GM23248 (cell line): ENCODE measurements around the gene DCLRE1B. TPM values are rescaled to one million over a fixed set of nuclear protein-coding genes. Genes with fewer than 3 reads are reported as not detected.
A peak's percentile ranks its signal among the peaks of the same experiment; 100 is the strongest.

Source experiments
- DNase-seq: peaks from one replicate; pipeline ENCODE4 v3.0.0-alpha.2; 2015
- H2AFZ ChIP-seq: fragments of 200-600 bp; sonication (generic); 2 replicates; pipeline ENCODE4 v1.6.1; 2016; ENCODE audit warnings: antibody characterized with exemption
- H3F3A ChIP-seq: fragments of 200-600 bp; sonication (generic); 2 replicates; pipeline ENCODE4 v1.6.1; 2016; ENCODE audit warnings: mild to moderate bottlenecking, antibody characterized with exemption, mixed run types; ENCODE audit not compliant: insufficient read depth
- H3K27ac ChIP-seq: fragments of 200-600 bp; sonication (generic); 2 replicates; pipeline ENCODE4 v1.5.1; 2016; ENCODE audit warnings: mild to moderate bottlenecking
- H3K27me3 ChIP-seq: fragments of 200-600 bp; sonication (generic); replicated peaks from 2 replicates; pipeline ENCODE4 v1.6.1; 2016; ENCODE audit warnings: mild to moderate bottlenecking; ENCODE audit not compliant: insufficient read depth
- H3K36me3 ChIP-seq: fragments of 200-600 bp; sonication (generic); 2 replicates; pipeline ENCODE4 v1.6.1; 2016; ENCODE audit warnings: low read depth, mild to moderate bottlenecking
- H3K4me1 ChIP-seq: fragments of 200-600 bp; sonication (generic); 2 replicates; pipeline ENCODE4 v1.6.1; 2016; ENCODE audit warnings: mild to moderate bottlenecking; ENCODE audit not compliant: insufficient read depth
- H3K4me2 ChIP-seq: fragments of 200-600 bp; sonication (generic); one replicate; pipeline ENCODE4 v1.6.1; 2016; ENCODE audit warnings: mild to moderate bottlenecking; ENCODE audit not compliant: unreplicated experiment
- H3K4me3 ChIP-seq: fragments of 200-600 bp; sonication (generic); 2 replicates; pipeline ENCODE4 v1.5.1; 2016; ENCODE audit warnings: mild to moderate bottlenecking
- H3K79me2 ChIP-seq: fragments of 200-600 bp; sonication (generic); 2 replicates; pipeline ENCODE4 v1.6.1; 2016; ENCODE audit warnings: mild to moderate bottlenecking; ENCODE audit not compliant: insufficient read depth
- H3K9ac ChIP-seq: fragments of 200-600 bp; sonication (generic); 2 replicates; pipeline ENCODE4 v1.6.1; 2016; ENCODE audit warnings: mild to moderate bottlenecking
- H3K9me2 ChIP-seq: fragments of 200-600 bp; sonication (generic); 2 replicates; pipeline ENCODE4 v1.6.1; 2016; ENCODE audit warnings: mixed run types, mild to moderate bottlenecking, moderate library complexity; ENCODE audit not compliant: insufficient read depth
- H3K9me3 ChIP-seq: fragments of 200-600 bp; sonication (generic); one replicate; pipeline ENCODE4 v1.6.1; 2017; ENCODE audit warnings: low read depth
- H4K20me1 ChIP-seq: fragments of 200-600 bp; sonication (generic); 2 replicates; pipeline ENCODE4 v1.6.0; 2016; ENCODE audit not compliant: insufficient read depth
- EZH2 ChIP-seq: fragments of 200-600 bp; sonication (generic); IDR thresholded peaks from 2 replicates; pipeline ENCODE4 v1.6.1; 2018; ENCODE audit warnings: antibody characterized with exemption, mild to moderate bottlenecking; ENCODE audit not compliant: insufficient read depth, poor library complexity, severe bottlenecking
- EZH2phosphoT487 ChIP-seq: fragments of 200-600 bp; sonication (generic); IDR thresholded peaks from 2 replicates; pipeline ENCODE4 v1.6.1; 2018; ENCODE audit warnings: antibody characterized with exemption, moderate library complexity, mild to moderate bottlenecking, low read depth; ENCODE audit not compliant: insufficient read depth
- WGBS, 2 experiments: methylation state at CpG; one replicate each; pipeline ENCODE4 v1.1.6; 2015 to 2017; ENCODE audit warnings: low lambda C conversion rate in 2 of 2, low coverage in 1 of 2; ENCODE audit errors: missing lambda C conversion rate in 2 of 2; 5-methylcytosine and 5-hydroxymethylcytosine counted together
- in situ Hi-C: fragments of 300-500 bp; cut with MboI; formaldehyde crosslinking; loops from 2 replicates; pipeline ENCODE4 v1.15.0; 2020
- polyA plus RNA-seq: library from polyadenylated mRNA; unstranded; fragments of >200 nt; fragmentation: Nextera tagmentation; extraction: Ambion mirVana; gene quantifications from 2 replicates; pipeline ENCODE4 v1.2.1, GENCODE V29; 2016
- total RNA-seq: library from RNA; depleted of rRNA; stranded (reverse); fragments of >200 nt; shearing (Covaris generic); gene quantifications from 2 replicates; pipeline ENCODE4 v1.2.3, GENCODE V29; 2014

Gene DCLRE1B
- total and polyA plus RNA-seq, 2 experiments from 2014 or later = 6.5 to 6.9 TPM

GRCh38 chr1:113858418-113858817, 46.7 kb upstream of the DCLRE1B start:
- Histone ChIP-seq H3K4me2 (no peak overlapping the region), H3K4me3 (no peak overlapping the region), H3K9me2 (no peaks in the 10 kb centered on the region), H3K27ac (no peak overlapping the region), H3F3A (no peaks in the 10 kb centered on the region), H2AFZ (peak overlapping the region; percentile 36; the same call in 1 of the 2 replicates), H3K9me3 (no peaks in the 10 kb centered on the region), H3K4me1 (peaks cover 34% of the 10 kb centered on the region), H3K27me3 (no peaks in the 10 kb centered on the region), H3K36me3 (no peaks in the 10 kb centered on the region), H3K9ac (no peak overlapping the region), H3K79me2 (no peaks in the 10 kb centered on the region), H4K20me1 (no peaks in the 10 kb centered on the region)
- no peak for DNase-seq
- TF ChIP-seq EZH2phosphoT487 (no peak), EZH2 (no peak)
- 86 to 88% methylated on average over 3 of the region's 3 CpGs for WGBS, 2 experiments
- in situ Hi-C loops = no loop called here

GRCh38 chr1:113858982-113859381, 46.1 kb upstream of the DCLRE1B start:
- in situ Hi-C loops = no loop called here
- no peak for DNase-seq
- Histone ChIP-seq H3K9me3 (no peaks in the 10 kb centered on the region), H3K4me2 (peak overlapping the region; percentile 79), H3F3A (no peaks in the 10 kb centered on the region), H3K27me3 (no peaks in the 10 kb centered on the region), H3K79me2 (no peaks in the 10 kb centered on the region), H3K27ac (no peak overlapping the region), H3K9ac (peak overlapping the region; percentile 44; the same call in 1 of the 2 replicates), H3K4me1 (peaks cover 34% of the 10 kb centered on the region), H3K4me3 (peak overlapping the region; percentile 60; the same call in 1 of the 2 replicates), H3K9me2 (no peaks in the 10 kb centered on the region), H2AFZ (peak overlapping the region; percentile 88), H3K36me3 (no peaks in the 10 kb centered on the region), H4K20me1 (no peaks in the 10 kb centered on the region)
- 77% methylated on average over 1 of the region's 1 CpG for WGBS, 2 experiments
- TF ChIP-seq EZH2phosphoT487 (no peak), EZH2 (no peak)

GRCh38 chr1:113859478-113860175, 45.5 kb upstream of the DCLRE1B start:
- DNase-seq = peak; percentile 24
- in situ Hi-C loops = no loop called here

DNA sequence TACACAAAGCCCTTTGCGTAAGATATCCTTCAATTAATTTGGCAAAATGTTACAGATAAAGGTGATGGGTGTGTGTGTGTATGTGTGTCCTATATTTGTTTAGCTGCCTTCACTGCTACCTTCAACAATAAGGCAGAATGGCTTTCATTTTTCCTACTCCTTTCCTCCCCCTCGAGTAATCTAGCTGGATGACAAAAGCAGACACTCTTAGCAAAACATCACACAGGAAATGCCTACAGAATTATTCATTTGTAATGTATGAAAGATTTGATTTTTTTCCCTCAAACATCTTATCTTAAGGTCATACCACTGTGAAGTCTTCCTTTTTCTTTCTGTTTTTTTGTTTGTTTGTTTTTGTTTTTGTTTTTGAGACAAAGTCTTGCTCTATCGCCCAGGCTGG, 44.2 kb upstream of the DCLRE1B start:
- peak overlapping the region; percentile 79 for H3K4me2 ChIP-seq
- no peaks in the 10 kb centered on the region for H3K9me3 ChIP-seq
- no peaks in the 10 kb centered on the region for H4K20me1 ChIP-seq
- no peak for TF ChIP-seq EZH2
- TF ChIP-seq EZH2phosphoT487 = no peak
- H3K27ac ChIP-seq = peak overlapping the region; percentile 80
- peak overlapping the region; percentile 63 for H3K9ac ChIP-seq
- H3K4me1 ChIP-seq = peaks cover 33% of the 10 kb centered on the region
- H3K79me2 ChIP-seq = no peaks in the 10 kb centered on the region
- H2AFZ ChIP-seq = peak overlapping the region; percentile 88
- H3F3A ChIP-seq = no peaks in the 10 kb centered on the region
- 53 to 56% methylated on average over 3 of the region's 3 CpGs for WGBS, 2 experiments
- DNase-seq = peak; percentile 84
- peak overlapping the region; percentile 39 for H3K4me3 ChIP-seq
- in situ Hi-C loops = no loop called here
- no peaks in the 10 kb centered on the region for H3K9me2 ChIP-seq
- H3K27me3 ChIP-seq = no peaks in the 10 kb centered on the region
- H3K36me3 ChIP-seq = no peaks in the 10 kb centered on the region

More at GRCh38 chr1:113859478-113860175, 45.5 kb upstream of the DCLRE1B start:
- peak overlapping the region; percentile 80; the same call in 1 of the 2 replicates for H3K27ac ChIP-seq
- H3K4me3 ChIP-seq = peak overlapping the region; percentile 60
- peak overlapping the region; percentile 44 for H3K9ac ChIP-seq
- whole genome bisulfite sequencing, 2 experiments = 27% methylated on average over 3 of the region's 3 CpGs
- H3K27me3 ChIP-seq = no peaks in the 10 kb centered on the region
- TF ChIP-seq EZH2phosphoT487 (no peak), EZH2 (no peak)
- no peaks in the 10 kb centered on the region for H3K9me3 ChIP-seq
- H3K9me2 ChIP-seq = no peaks in the 10 kb centered on the region
- H3K79me2 ChIP-seq = no peaks in the 10 kb centered on the region
- H3K4me2 ChIP-seq = peak overlapping the region; percentile 79
- H3K4me1 ChIP-seq = peaks cover 34% of the 10 kb centered on the region
- H3K36me3 ChIP-seq = no peaks in the 10 kb centered on the region
- no peaks in the 10 kb centered on the region for H4K20me1 ChIP-seq
- H2AFZ ChIP-seq = peak overlapping the region; percentile 88
- H3F3A ChIP-seq = no peaks in the 10 kb centered on the region
